ENCODE data around the gene WDR64. TPM values are rescaled to one million over a fixed set of nuclear protein-coding genes. Genes with fewer than 3 reads are reported as not detected.

The WDR64 gene
- total and polyA plus RNA-seq, 9 donors, result 0.10 to 0.67 (median 0.34) TPM; not detected in 2

DNA sequence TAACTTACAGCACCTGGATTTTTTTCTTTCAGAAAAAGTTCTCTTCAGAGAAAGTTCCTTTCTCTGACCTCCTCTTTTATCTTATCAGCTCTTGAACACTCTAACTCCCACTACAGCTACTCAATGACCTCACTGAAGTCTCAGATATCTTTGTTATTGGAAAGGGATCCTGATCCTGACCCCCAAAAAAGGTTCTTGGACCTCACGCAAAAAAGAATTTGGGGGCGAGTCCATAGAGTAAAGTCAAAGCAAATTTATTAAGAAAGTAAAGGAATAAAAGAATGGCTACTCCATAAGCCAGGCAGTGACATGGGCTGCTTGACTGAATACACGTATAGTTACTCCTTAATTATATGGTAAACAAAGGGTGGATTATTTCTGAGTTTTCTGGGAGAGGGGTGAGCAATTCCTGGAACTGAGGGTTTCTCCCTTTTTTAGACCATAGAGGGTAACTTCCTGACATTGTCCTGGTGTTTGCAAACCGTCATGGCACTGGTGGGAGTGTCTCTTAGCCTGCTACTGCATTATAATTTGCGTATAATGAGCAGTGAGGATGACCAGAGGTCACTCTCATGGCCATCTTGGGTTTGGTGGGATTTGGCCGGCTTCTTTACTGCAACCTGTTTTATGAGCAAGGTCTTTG, 44.2 kb downstream of the WDR64 start:
- 68 to 72% (median 71%) methylated on average over 6 of the region's 6 CpGs for WGBS, 3 donors

DNA sequence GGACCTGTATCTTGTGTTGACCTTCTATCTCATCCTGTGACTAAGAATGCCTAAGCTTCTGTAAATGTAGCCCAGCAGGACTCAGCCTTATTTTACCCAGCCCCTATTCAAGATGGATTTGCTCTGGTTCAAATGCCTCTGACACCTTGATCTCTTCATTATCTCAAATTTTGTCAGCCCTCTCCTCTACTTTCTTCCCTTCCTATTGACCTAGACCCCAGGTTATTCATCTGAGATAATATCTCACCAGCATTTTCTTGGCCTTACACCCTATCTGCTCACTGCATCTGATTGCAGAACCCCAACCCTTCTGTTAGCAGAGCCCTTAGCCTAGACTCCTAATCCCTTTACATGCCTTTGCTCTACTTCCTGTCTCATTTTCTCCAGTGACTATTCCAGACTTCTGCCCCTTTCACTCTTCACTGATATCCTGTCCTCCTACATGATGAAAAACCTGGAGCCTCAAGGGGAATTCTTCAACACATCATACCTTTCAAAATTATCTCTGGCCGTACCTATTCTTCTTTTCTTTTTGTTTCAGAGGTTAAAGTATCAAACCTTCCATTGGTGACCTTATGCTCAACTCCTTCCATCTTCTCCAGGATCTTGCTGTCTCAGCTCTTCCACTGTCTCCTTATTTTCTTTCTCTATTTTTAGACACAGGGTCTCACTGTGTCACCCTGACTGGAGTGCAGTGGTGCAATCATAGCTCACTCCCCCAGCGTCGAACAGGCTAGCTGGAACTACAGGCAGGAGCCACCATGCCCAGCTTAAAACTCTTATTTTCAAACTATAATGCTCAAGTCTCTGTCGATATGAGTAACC, 44.9 kb downstream of the WDR64 start:
- TF ChIP-seq POLR2A (IDR thresholded peaks at IDR 0.05) (no peak), EP300 (IDR thresholded peaks at IDR 0.05) (no peak), CTCF (IDR thresholded peaks at IDR 0.05) (no peak)
- intact Hi-C loops (cut with DNase I), result no loop called here

More for the DNA sequence above, 44.2 kb downstream of the WDR64 start:
- H3K27ac ChIP-seq, result no peak overlapping the region
- TF ChIP-seq POLR2A (IDR thresholded peaks at IDR 0.05) (no peak), CTCF (IDR thresholded peaks at IDR 0.05) (no peak), EP300 (IDR thresholded peaks at IDR 0.05) (no peak)
- intact Hi-C loops (cut with DNase I), result no loop called here
- DNase-seq, result no peak
- H3K27me3 ChIP-seq, result no peaks in the 10 kb centered on the region
- no peaks in the 10 kb centered on the region for H3K36me3 ChIP-seq
- no peak overlapping the region for H3K4me3 ChIP-seq
- H3K4me1 ChIP-seq (ENCODE audit: insufficient read depth), result no peaks in the 10 kb centered on the region
- H3K9me3 ChIP-seq, result no peaks in the 10 kb centered on the region

GRCh38 chr1:241697640-241698018, 45.5 kb downstream of the WDR64 start:
- no peaks in the 10 kb centered on the region for H3K9me3 ChIP-seq
- H3K4me3 ChIP-seq, result no peak overlapping the region
- no peak for TF ChIP-seq CTCF (IDR thresholded peaks at IDR 0.05)
- no peak for TF ChIP-seq EP300 (IDR thresholded peaks at IDR 0.05)
- TF ChIP-seq POLR2A (IDR thresholded peaks at IDR 0.05), result no peak
- intact Hi-C loops (cut with DNase I), result no loop called here
- no peaks in the 10 kb centered on the region for H3K36me3 ChIP-seq
- DNase-seq, result no peak
- 90 to 97% (median 94%) methylated on average over 2 of the region's 2 CpGs for WGBS, 3 donors
- no peak overlapping the region for H3K27ac ChIP-seq
- no peaks in the 10 kb centered on the region for H3K27me3 ChIP-seq
- no peaks in the 10 kb centered on the region for H3K4me1 ChIP-seq (ENCODE audit: insufficient read depth)

More for the DNA sequence above, 44.9 kb downstream of the WDR64 start:
- no peak overlapping the region for H3K27ac ChIP-seq
- WGBS, 3 donors, result 80 to 89% (median 87%) methylated on average over 4 of the region's 4 CpGs
- H3K27me3 ChIP-seq, result no peaks in the 10 kb centered on the region
- H3K9me3 ChIP-seq, result no peaks in the 10 kb centered on the region
- no peaks in the 10 kb centered on the region for H3K4me1 ChIP-seq (ENCODE audit: insufficient read depth)
- no peaks in the 10 kb centered on the region for H3K36me3 ChIP-seq
- DNase-seq, result no peak
- no peak overlapping the region for H3K4me3 ChIP-seq

DNA sequence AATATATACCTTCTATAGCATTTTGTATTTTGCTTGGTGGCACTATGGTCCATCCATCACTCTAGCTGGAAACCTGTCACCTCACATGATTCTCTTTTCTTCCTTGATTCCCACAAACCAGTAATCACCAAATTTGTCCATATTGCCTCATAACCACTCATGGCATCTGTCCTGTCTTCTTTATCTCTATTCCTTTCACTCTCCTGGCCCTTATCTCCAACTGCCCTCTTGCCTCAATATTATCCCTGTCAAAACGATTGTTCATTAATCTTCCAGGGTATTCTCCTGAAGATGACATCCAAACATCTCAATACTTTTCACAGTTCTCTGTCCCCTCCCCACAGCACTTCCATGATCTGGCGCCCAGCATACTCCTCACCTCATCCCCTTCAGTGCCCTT, 46.1 kb downstream of the WDR64 start:
- no peak for DNase-seq
- TF ChIP-seq EP300 (IDR thresholded peaks at IDR 0.05), result no peak
- no peak for TF ChIP-seq CTCF (IDR thresholded peaks at IDR 0.05)
- TF ChIP-seq POLR2A (IDR thresholded peaks at IDR 0.05), result no peak
- intact Hi-C loops (cut with DNase I), result no loop called here
- no peak overlapping the region for H3K4me3 ChIP-seq
- no peaks in the 10 kb centered on the region for H3K27me3 ChIP-seq
- no peak overlapping the region for H3K27ac ChIP-seq
- no peaks in the 10 kb centered on the region for H3K36me3 ChIP-seq
- H3K4me1 ChIP-seq (ENCODE audit: insufficient read depth), result no peaks in the 10 kb centered on the region
- WGBS, 3 donors, result 86 to 94% (median 86%) methylated on average over 2 of the region's 2 CpGs
- H3K9me3 ChIP-seq, result no peaks in the 10 kb centered on the region

Measured in ovary (tissue), 9 donors.